HEK293 (cell line): ENCODE measurements around the gene CLTB.

Experiments used
- BCL11A ChIP-seq: fragments of 450-650 bp; formaldehyde crosslinking; IDR thresholded peaks from 2 replicates; pipeline ENCODE4 v1.5.1; 2016; ENCODE audit warnings: low read depth, missing biosample characterization, missing genetic modification characterization
- PATZ1 ChIP-seq: fragments of 450-650 bp; formaldehyde crosslinking; IDR thresholded peaks from 2 replicates; pipeline ENCODE4 v1.5.1; 2016; ENCODE audit warnings: missing biosample characterization, missing genetic modification characterization
- PBX3 ChIP-seq: sonication (generic); formaldehyde crosslinking; IDR thresholded peaks from 2 replicates; pipeline ENCODE4 v1.8.1; 2022; ENCODE audit warnings: mild to moderate bottlenecking, moderate library complexity, missing genetic modification reagents
- PRDM6 ChIP-seq: fragments of 450-650 bp; formaldehyde crosslinking; IDR thresholded peaks from 2 replicates; pipeline ENCODE4 v1.5.1; 2017; ENCODE audit warnings: missing biosample characterization, missing genetic modification characterization
- SCRT2 ChIP-seq: fragments of 450-650 bp; formaldehyde crosslinking; IDR thresholded peaks from 2 replicates; pipeline ENCODE4 v1.5.1; 2016; ENCODE audit warnings: missing biosample characterization, missing genetic modification characterization
- SETDB1 ChIP-seq: IDR thresholded peaks from one replicate; pipeline ENCODE4 v1.6.1; 2017; ENCODE audit warnings: mild to moderate bottlenecking, low read length, moderate library complexity, mixed read lengths; ENCODE audit not compliant: insufficient read length
- TSHZ1 ChIP-seq: fragments of 450-650 bp; formaldehyde crosslinking; IDR thresholded peaks from 2 replicates; pipeline ENCODE4 v1.5.1; 2016; ENCODE audit warnings: missing biosample characterization, missing genetic modification characterization, borderline replicate concordance
- WT1 ChIP-seq: fragments of 450-650 bp; formaldehyde crosslinking; IDR thresholded peaks from 2 replicates; pipeline ENCODE4 v1.5.1; 2016; ENCODE audit warnings: missing biosample characterization, missing genetic modification characterization
- YY1 ChIP-seq: fragments of 450-650 bp; formaldehyde crosslinking; IDR thresholded peaks from 2 replicates; pipeline ENCODE4 v1.5.1; 2018; ENCODE audit warnings: missing biosample characterization, missing genetic modification characterization
- ZBTB11 ChIP-seq: fragments of 450-650 bp; formaldehyde crosslinking; conservative IDR thresholded peaks from 2 replicates; pipeline ENCODE4 v1.5.1; 2016; ENCODE audit warnings: low read depth, missing biosample characterization, missing genetic modification characterization
- ZBTB20 ChIP-seq: fragments of 450-650 bp; formaldehyde crosslinking; IDR thresholded peaks from 2 replicates; pipeline ENCODE4 v1.5.1; 2016; ENCODE audit warnings: missing biosample characterization, missing genetic modification characterization
- ZBTB44 ChIP-seq: fragments of 450-650 bp; IDR thresholded peaks from 2 replicates; pipeline ENCODE4 v1.5.1; 2018; ENCODE audit warnings: missing biosample characterization, mild to moderate bottlenecking, missing genetic modification characterization
- ZFP41 ChIP-seq: fragments of 450-650 bp; formaldehyde crosslinking; IDR thresholded peaks from 2 replicates; pipeline ENCODE4 v1.5.1; 2016; ENCODE audit warnings: missing biosample characterization, missing genetic modification characterization, borderline replicate concordance
- ZNF112 ChIP-seq: fragments of 450-650 bp; formaldehyde crosslinking; IDR thresholded peaks from 2 replicates; pipeline ENCODE4 v1.5.0; 2017; ENCODE audit warnings: missing biosample characterization, missing genetic modification characterization
- ZNF19 ChIP-seq: fragments of 450-650 bp; formaldehyde crosslinking; IDR thresholded peaks from 2 replicates; pipeline ENCODE4; 2016; ENCODE audit warnings: missing biosample characterization, missing genetic modification characterization, low read depth
- ZNF23 ChIP-seq: fragments of 450-650 bp; formaldehyde crosslinking; IDR thresholded peaks from 2 replicates; pipeline ENCODE4 v1.5.1; 2016; ENCODE audit warnings: missing biosample characterization, missing genetic modification characterization, borderline replicate concordance
- ZNF311 ChIP-seq: fragments of 450-650 bp; formaldehyde crosslinking; IDR thresholded peaks from 2 replicates; pipeline ENCODE4 v1.5.1; 2017; ENCODE audit warnings: missing biosample characterization, missing genetic modification characterization, borderline replicate concordance
- ZNF324 ChIP-seq: fragments of 450-650 bp; formaldehyde crosslinking; IDR thresholded peaks from 2 replicates; pipeline ENCODE4 v1.5.1; 2016; ENCODE audit warnings: missing biosample characterization, missing genetic modification characterization
- ZNF433 ChIP-seq: fragments of 450-650 bp; formaldehyde crosslinking; IDR thresholded peaks from 2 replicates; pipeline ENCODE4 v1.5.1; 2016; ENCODE audit warnings: missing biosample characterization, missing genetic modification characterization, low read depth
- ZNF776 ChIP-seq: fragments of 450-650 bp; formaldehyde crosslinking; IDR thresholded peaks from 2 replicates; pipeline ENCODE4 v1.5.0; 2017; ENCODE audit warnings: missing biosample characterization, missing genetic modification characterization, borderline replicate concordance
- ZSCAN30 ChIP-seq: fragments of 450-650 bp; IDR thresholded peaks from 2 replicates; pipeline ENCODE4 v1.5.1; 2018; ENCODE audit warnings: missing biosample characterization, mild to moderate bottlenecking, missing genetic modification characterization, moderate library complexity
- ZXDB ChIP-seq: fragments of 450-650 bp; formaldehyde crosslinking; IDR thresholded peaks from 2 replicates; pipeline ENCODE4 v1.5.1; 2016; ENCODE audit warnings: missing biosample characterization, missing genetic modification characterization

CLTB gene

GRCh38 chr5:176365351-176366231 lies 50.7 kb downstream of the CLTB start, which contains the start of gene ARL10 (continued):
- TF ChIP-seq ZBTB11 (0 out of 2 replicates have a peak, but pooled peaks have one; percentile 20), ZNF19 (tag by site-specific recombination) (no peak), SCRT2 (tag by site-specific recombination) (no peak), WT1 (tag by site-specific recombination) (no peak), ZNF433 (tag by site-specific recombination) (no peak), PRDM6 (tag by site-specific recombination) (no peak), ZSCAN30 (tag by site-specific recombination) (no peak), ZNF776 (tag by site-specific recombination) (no peak), PATZ1 (tag by site-specific recombination) (no peak), ZFP41 (no peak), ZBTB20 (peak; percentile 96), BCL11A (tag by site-specific recombination) (no peak), ZNF23 (tag by site-specific recombination) (no peak), PBX3 (CRISPR knock-in tag) (peak; percentile 59; the same call in 1 of the 2 replicates), YY1 (tag by site-specific recombination) (peak; percentile 26; the same call in 1 of the 2 replicates), ZNF311 (no peak), ZXDB (tag by site-specific recombination) (0 out of 2 replicates have a peak, but pooled peaks have one; percentile 5), ZNF324 (no peak), TSHZ1 (no peak), ZBTB44 (tag by site-specific recombination) (no peak), SETDB1 (no peak), ZNF112 (tag by site-specific recombination) (no peak)
